ENCODE results near the gene RAD51AP1. TPM values are rescaled to one million over a fixed set of nuclear protein-coding genes. Genes with fewer than 3 reads are reported as not detected.

The RAD51AP1 gene
- polyA plus RNA-seq, 3 donors: 1.0 to 1.4 (median 1.3) TPM

- H3K27ac Mint-ChIP-seq: no peak overlapping the region
- no peak overlapping the region for H3K4me3 Mint-ChIP-seq
- 96% methylated on average over 5 of the region's 7 CpGs for WGBS (ENCODE audit: insufficient coverage)
Observed at GRCh38 chr12:4591180-4591687, 52.5 kb downstream of the RAD51AP1 start.

DNA sequence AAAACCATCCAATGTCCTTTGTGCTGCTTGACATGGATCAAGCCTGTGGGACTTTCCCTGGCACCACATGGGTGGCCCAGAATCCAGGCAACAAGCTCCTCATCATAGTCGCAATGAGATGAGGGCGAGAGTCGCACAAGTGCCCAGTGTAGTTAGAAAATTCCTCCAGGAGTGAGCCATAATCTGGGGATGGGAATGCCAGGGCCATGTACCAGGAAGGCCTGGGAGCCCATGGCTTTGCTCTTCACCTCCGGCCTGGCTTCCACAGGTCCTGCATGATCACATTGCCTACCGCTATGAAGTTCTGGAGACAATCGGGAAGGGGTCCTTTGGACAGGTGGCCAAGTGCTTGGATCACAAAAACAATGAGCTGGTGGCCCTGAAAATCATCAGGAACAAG, 57.2 kb downstream of the RAD51AP1 start:
- no peaks in the 10 kb centered on the region for H4K20me1 ChIP-seq (ENCODE audit: insufficient read depth, low read length)
- no peak overlapping the region for H3K4me2 ChIP-seq (replicated peaks; ENCODE audit: extremely low read depth, low read length, poor library complexity, severe bottlenecking)
- H3K4me1 ChIP-seq (ENCODE audit: control insufficient read depth in 1 of 2, insufficient read depth in 2 of 2, low read length in 2 of 2): no peaks in the 10 kb centered on the region
- TF ChIP-seq, protein P1, sequence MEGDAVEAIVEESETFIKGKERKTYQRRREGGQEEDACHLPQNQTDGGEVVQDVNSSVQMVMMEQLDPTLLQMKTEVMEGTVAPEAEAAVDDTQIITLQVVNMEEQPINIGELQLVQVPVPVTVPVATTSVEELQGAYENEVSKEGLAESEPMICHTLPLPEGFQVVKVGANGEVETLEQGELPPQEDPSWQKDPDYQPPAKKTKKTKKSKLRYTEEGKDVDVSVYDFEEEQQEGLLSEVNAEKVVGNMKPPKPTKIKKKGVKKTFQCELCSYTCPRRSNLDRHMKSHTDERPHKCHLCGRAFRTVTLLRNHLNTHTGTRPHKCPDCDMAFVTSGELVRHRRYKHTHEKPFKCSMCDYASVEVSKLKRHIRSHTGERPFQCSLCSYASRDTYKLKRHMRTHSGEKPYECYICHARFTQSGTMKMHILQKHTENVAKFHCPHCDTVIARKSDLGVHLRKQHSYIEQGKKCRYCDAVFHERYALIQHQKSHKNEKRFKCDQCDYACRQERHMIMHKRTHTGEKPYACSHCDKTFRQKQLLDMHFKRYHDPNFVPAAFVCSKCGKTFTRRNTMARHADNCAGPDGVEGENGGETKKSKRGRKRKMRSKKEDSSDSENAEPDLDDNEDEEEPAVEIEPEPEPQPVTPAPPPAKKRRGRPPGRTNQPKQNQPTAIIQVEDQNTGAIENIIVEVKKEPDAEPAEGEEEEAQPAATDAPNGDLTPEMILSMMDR (IDR thresholded peaks at IDR 0.05): no peak
- H3K9ac ChIP-seq (ENCODE audit: insufficient read depth, low read length, poor library complexity, severe bottlenecking): no peak overlapping the region
- no peak overlapping the region for H3K27ac ChIP-seq (ENCODE audit: low read depth in 1 of 2, low read length in 2 of 2)
- no peaks in the 10 kb centered on the region for H3K9me3 Mint-ChIP-seq
- WGBS (ENCODE audit: insufficient coverage): 100% methylated on average over 4 of the region's 6 CpGs
- no peaks in the 10 kb centered on the region for H3K79me2 ChIP-seq (ENCODE audit: insufficient read depth, low read length)
- H3K9me3 ChIP-seq (replicated peaks in 1 of 2; ENCODE audit: control insufficient read depth in 1 of 2, insufficient read depth in 1 of 2, low read length in 2 of 2): no peaks in the 10 kb centered on the region
- peaks cover 2% of the 10 kb centered on the region in 3 donors for H3K27me3 Mint-ChIP-seq (ENCODE audit: low read depth in 3 of 3)
- H3K36me3 ChIP-seq (replicated peaks in 1 of 2; ENCODE audit: control insufficient read depth in 1 of 2, insufficient read depth in 2 of 2, low read length in 2 of 2): no peaks in the 10 kb centered on the region
- H3K4me3 Mint-ChIP-seq: no peak overlapping the region
- no peaks in the 10 kb centered on the region for H3K36me3 Mint-ChIP-seq
- H3K4me1 Mint-ChIP-seq: no peaks in the 10 kb centered on the region
- intact Hi-C loops (cut with micrococcal nuclease): no loop called here
- no peaks in the 10 kb centered on the region for H3K27me3 ChIP-seq (ENCODE audit: control insufficient read depth in 2 of 2, insufficient read depth in 2 of 2, low read length in 2 of 2)
- no peak for DNase-seq
- H2AFZ ChIP-seq (ENCODE audit: insufficient read depth, low read depth, low read length, poor library complexity, severe bottlenecking): no peak overlapping the region
- H3K4me3 ChIP-seq (replicated peaks in 1 of 3; ENCODE audit: low read depth in 2 of 3, low read length in 3 of 3): no peak overlapping the region
- no peak overlapping the region for H3K27ac Mint-ChIP-seq

More at GRCh38 chr12:4591180-4591687, 52.5 kb downstream of the RAD51AP1 start:
- H3K36me3 Mint-ChIP-seq: no peaks in the 10 kb centered on the region
- H2AFZ ChIP-seq (ENCODE audit: insufficient read depth, low read depth, low read length, poor library complexity, severe bottlenecking): no peak overlapping the region
- no peaks in the 10 kb centered on the region for H3K36me3 ChIP-seq (replicated peaks in 1 of 2; ENCODE audit: control insufficient read depth in 1 of 2, insufficient read depth in 2 of 2, low read length in 2 of 2)
- H3K9me3 Mint-ChIP-seq: peaks cover 0 to 2% (median 0%) of the 10 kb centered on the region in 7 donors
- no peak overlapping the region for H3K27ac ChIP-seq (ENCODE audit: low read depth in 1 of 2, low read length in 2 of 2)
- no peaks in the 10 kb centered on the region for H4K20me1 ChIP-seq (ENCODE audit: insufficient read depth, low read length)
- H3K79me2 ChIP-seq (ENCODE audit: insufficient read depth, low read length): no peaks in the 10 kb centered on the region
- intact Hi-C loops (cut with micrococcal nuclease): no loop called here
- H3K4me3 ChIP-seq (replicated peaks in 1 of 3; ENCODE audit: low read depth in 2 of 3, low read length in 3 of 3): no peak overlapping the region
- no peaks in the 10 kb centered on the region for H3K9me3 ChIP-seq (replicated peaks in 1 of 2; ENCODE audit: control insufficient read depth in 1 of 2, insufficient read depth in 1 of 2, low read length in 2 of 2)
- no peak for DNase-seq
- no peaks in the 10 kb centered on the region for H3K4me1 ChIP-seq (ENCODE audit: control insufficient read depth in 1 of 2, insufficient read depth in 2 of 2, low read length in 2 of 2)
- no peak overlapping the region for H3K4me2 ChIP-seq (replicated peaks; ENCODE audit: extremely low read depth, low read length, poor library complexity, severe bottlenecking)
- peaks cover 3 to 5% (median 4%) of the 10 kb centered on the region in 3 donors for H3K27me3 Mint-ChIP-seq (ENCODE audit: low read depth in 3 of 3)
- no peaks in the 10 kb centered on the region for H3K27me3 ChIP-seq (ENCODE audit: control insufficient read depth in 2 of 2, insufficient read depth in 2 of 2, low read length in 2 of 2)
- TF ChIP-seq, protein P1 (IDR thresholded peaks at IDR 0.05): no peak
- H3K4me1 Mint-ChIP-seq: no peaks in the 10 kb centered on the region
- no peak overlapping the region for H3K9ac ChIP-seq (ENCODE audit: insufficient read depth, low read length, poor library complexity, severe bottlenecking)
